A549 (cell line): ENCODE data around the gene BHLHE23.

Experiments
- CHD2 ChIP-seq: fragments of 150-350 bp; IDR thresholded peaks from 2 replicates; pipeline ENCODE4 v1.6.1; 2014; ENCODE audit warnings: low read length; ENCODE audit not compliant: partially characterized antibody
- CHD4 ChIP-seq: fragments of 200-600 bp; sonication (generic); IDR thresholded peaks from 2 replicates; pipeline ENCODE4 v1.6.1; 2016; ENCODE audit warnings: antibody characterized with exemption, mild to moderate bottlenecking, borderline replicate concordance
- CTCF ChIP-seq: fragments of >200 bp; sonication (Bioruptor Twin); formaldehyde crosslinking; IDR thresholded peaks from 3 replicates; pipeline ENCODE4 v1.5.1; 2016
- EP300 ChIP-seq, 2 experiments: fragments of >200 bp; sonication (Bioruptor Twin); formaldehyde crosslinking; IDR thresholded peaks; 2 replicates in 1 of 2; 3 replicates in 1 of 2; pipeline ENCODE4 v1.6.1; 2016 to 2017
- MAZ ChIP-seq: fragments of 150-350 bp; IDR thresholded peaks from 2 replicates; pipeline ENCODE4 v1.6.1; 2014; ENCODE audit warnings: antibody characterized with exemption, low read depth, low read length, borderline replicate concordance
- NR3C1 ChIP-seq: fragments of >200 bp; sonication (Bioruptor Twin); formaldehyde crosslinking; IDR thresholded peaks from 3 replicates; pipeline ENCODE4 v1.6.1; 2017
- POLR2A ChIP-seq: IDR thresholded peaks from 2 replicates; pipeline ENCODE4 v1.6.1; 2012; ENCODE audit warnings: mild to moderate bottlenecking, low read length
- TF ChIP-seq, protein P1 (sequence below): fragments of 150-350 bp; IDR thresholded peaks from 2 replicates; pipeline ENCODE4 v1.6.1; 2014; ENCODE audit warnings: low read depth, mild to moderate bottlenecking, low read length

- no peak for TF ChIP-seq MAZ
- no peak for TF ChIP-seq EP300 (IDR thresholded peaks at IDR 0.05)
- no peak for TF ChIP-seq CHD4
- TF ChIP-seq CTCF: no peak
- TF ChIP-seq CHD2: no peak
- TF ChIP-seq, protein P1, sequence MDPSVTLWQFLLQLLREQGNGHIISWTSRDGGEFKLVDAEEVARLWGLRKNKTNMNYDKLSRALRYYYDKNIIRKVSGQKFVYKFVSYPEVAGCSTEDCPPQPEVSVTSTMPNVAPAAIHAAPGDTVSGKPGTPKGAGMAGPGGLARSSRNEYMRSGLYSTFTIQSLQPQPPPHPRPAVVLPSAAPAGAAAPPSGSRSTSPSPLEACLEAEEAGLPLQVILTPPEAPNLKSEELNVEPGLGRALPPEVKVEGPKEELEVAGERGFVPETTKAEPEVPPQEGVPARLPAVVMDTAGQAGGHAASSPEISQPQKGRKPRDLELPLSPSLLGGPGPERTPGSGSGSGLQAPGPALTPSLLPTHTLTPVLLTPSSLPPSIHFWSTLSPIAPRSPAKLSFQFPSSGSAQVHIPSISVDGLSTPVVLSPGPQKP: no peak
- no peak for TF ChIP-seq NR3C1
- TF ChIP-seq POLR2A: no peak
Observed at GRCh38 chr20:63051186-63051860, 44.6 kb upstream of the BHLHE23 start.
